Measurements from ENCODE around the gene PPFIA3.

The PPFIA3 gene

GRCh38 chr19:49074869-49075268, 44.5 kb upstream of the PPFIA3 start:
- peak; percentile 64 for TF ChIP-seq RAD21 (IDR thresholded peaks at IDR 0.05; ENCODE audit: low read depth)

GRCh38 chr19:49080392-49080791, 39.0 kb upstream of the PPFIA3 start:
- TF ChIP-seq CREB1 (IDR thresholded peaks at IDR 0.05; ENCODE audit: low read depth) = no peak
- TF ChIP-seq MAX (IDR thresholded peaks at IDR 0.05) = no peak
- TF ChIP-seq FOXM1 (IDR thresholded peaks at IDR 0.05; ENCODE audit: borderline replicate concordance, low read depth) = no peak
- no peak for TF ChIP-seq YY1 (IDR thresholded peaks at IDR 0.05; ENCODE audit: low read depth)
- no peak for TF ChIP-seq RAD21 (IDR thresholded peaks at IDR 0.05; ENCODE audit: low read depth)
- no peak for TF ChIP-seq ZBTB7A (IDR thresholded peaks at IDR 0.05; ENCODE audit: low read depth)
- TF ChIP-seq, protein P1, sequence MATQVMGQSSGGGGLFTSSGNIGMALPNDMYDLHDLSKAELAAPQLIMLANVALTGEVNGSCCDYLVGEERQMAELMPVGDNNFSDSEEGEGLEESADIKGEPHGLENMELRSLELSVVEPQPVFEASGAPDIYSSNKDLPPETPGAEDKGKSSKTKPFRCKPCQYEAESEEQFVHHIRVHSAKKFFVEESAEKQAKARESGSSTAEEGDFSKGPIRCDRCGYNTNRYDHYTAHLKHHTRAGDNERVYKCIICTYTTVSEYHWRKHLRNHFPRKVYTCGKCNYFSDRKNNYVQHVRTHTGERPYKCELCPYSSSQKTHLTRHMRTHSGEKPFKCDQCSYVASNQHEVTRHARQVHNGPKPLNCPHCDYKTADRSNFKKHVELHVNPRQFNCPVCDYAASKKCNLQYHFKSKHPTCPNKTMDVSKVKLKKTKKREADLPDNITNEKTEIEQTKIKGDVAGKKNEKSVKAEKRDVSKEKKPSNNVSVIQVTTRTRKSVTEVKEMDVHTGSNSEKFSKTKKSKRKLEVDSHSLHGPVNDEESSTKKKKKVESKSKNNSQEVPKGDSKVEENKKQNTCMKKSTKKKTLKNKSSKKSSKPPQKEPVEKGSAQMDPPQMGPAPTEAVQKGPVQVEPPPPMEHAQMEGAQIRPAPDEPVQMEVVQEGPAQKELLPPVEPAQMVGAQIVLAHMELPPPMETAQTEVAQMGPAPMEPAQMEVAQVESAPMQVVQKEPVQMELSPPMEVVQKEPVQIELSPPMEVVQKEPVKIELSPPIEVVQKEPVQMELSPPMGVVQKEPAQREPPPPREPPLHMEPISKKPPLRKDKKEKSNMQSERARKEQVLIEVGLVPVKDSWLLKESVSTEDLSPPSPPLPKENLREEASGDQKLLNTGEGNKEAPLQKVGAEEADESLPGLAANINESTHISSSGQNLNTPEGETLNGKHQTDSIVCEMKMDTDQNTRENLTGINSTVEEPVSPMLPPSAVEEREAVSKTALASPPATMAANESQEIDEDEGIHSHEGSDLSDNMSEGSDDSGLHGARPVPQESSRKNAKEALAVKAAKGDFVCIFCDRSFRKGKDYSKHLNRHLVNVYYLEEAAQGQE (IDR thresholded peaks at IDR 0.05; ENCODE audit: low read depth) = no peak
- no peak for TF ChIP-seq EP300 (IDR thresholded peaks at IDR 0.05; ENCODE audit: borderline replicate concordance)
- TF ChIP-seq NFIC (IDR thresholded peaks at IDR 0.05) = no peak
- no peak for TF ChIP-seq EGR1 (IDR thresholded peaks at IDR 0.05)
- no peak for TF ChIP-seq TEAD4 (IDR thresholded peaks at IDR 0.05)
- TF ChIP-seq, protein P2, sequence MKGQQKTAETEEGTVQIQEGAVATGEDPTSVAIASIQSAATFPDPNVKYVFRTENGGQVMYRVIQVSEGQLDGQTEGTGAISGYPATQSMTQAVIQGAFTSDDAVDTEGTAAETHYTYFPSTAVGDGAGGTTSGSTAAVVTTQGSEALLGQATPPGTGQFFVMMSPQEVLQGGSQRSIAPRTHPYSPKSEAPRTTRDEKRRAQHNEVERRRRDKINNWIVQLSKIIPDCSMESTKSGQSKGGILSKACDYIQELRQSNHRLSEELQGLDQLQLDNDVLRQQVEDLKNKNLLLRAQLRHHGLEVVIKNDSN (IDR thresholded peaks at IDR 0.05) = no peak
- no peak for TF ChIP-seq TAF1 (IDR thresholded peaks at IDR 0.05; ENCODE audit: low read depth)
- no peak for TF ChIP-seq TCF12 (IDR thresholded peaks at IDR 0.05; ENCODE audit: low read depth)
- TF ChIP-seq CEBPB (IDR thresholded peaks at IDR 0.05) = no peak

DNA sequence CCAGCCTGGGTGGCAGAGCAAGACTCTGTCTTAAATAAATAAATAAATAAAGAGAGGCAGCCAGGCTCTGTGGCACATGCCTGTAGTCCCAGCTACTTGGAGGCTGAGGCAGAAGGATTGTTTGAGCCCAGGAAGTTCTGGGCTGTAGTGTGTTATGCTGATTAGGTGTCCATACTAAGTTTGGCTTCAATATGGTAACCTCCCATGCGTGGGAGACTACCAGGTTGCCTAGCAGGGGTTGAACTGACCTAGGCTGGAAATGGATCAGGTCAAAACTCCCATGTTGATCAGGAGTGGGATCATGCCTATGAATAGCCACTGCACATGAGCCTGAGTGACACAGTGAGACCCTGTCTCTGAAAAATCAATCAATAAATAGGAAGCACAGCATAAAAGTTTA, 38.1 kb upstream of the PPFIA3 start:
- TF ChIP-seq EGR1 (IDR thresholded peaks at IDR 0.05) (no peak), CREB1 (IDR thresholded peaks at IDR 0.05; ENCODE audit: low read depth) (no peak), NFIC (IDR thresholded peaks at IDR 0.05) (no peak)

GRCh38 chr19:49084206-49085019, 34.9 kb upstream of the PPFIA3 start:
- TF ChIP-seq EP300 (IDR thresholded peaks at IDR 0.05; ENCODE audit: borderline replicate concordance) = no peak
- TF ChIP-seq MAX (IDR thresholded peaks at IDR 0.05) = no peak
- TF ChIP-seq, protein P1 (IDR thresholded peaks at IDR 0.05; ENCODE audit: low read depth) = no peak
- no peak for TF ChIP-seq TEAD4 (IDR thresholded peaks at IDR 0.05)
- no peak for TF ChIP-seq EGR1 (IDR thresholded peaks at IDR 0.05)
- TF ChIP-seq CEBPB (IDR thresholded peaks at IDR 0.05) = no peak
- TF ChIP-seq, protein P2 (IDR thresholded peaks at IDR 0.05) = no peak
- TF ChIP-seq TCF12 (IDR thresholded peaks at IDR 0.05; ENCODE audit: low read depth) = no peak
- no peak for TF ChIP-seq CREB1 (IDR thresholded peaks at IDR 0.05; ENCODE audit: low read depth)
- TF ChIP-seq NFIC (IDR thresholded peaks at IDR 0.05) = no peak
- TF ChIP-seq YY1 (IDR thresholded peaks at IDR 0.05; ENCODE audit: low read depth) = no peak

DNA sequence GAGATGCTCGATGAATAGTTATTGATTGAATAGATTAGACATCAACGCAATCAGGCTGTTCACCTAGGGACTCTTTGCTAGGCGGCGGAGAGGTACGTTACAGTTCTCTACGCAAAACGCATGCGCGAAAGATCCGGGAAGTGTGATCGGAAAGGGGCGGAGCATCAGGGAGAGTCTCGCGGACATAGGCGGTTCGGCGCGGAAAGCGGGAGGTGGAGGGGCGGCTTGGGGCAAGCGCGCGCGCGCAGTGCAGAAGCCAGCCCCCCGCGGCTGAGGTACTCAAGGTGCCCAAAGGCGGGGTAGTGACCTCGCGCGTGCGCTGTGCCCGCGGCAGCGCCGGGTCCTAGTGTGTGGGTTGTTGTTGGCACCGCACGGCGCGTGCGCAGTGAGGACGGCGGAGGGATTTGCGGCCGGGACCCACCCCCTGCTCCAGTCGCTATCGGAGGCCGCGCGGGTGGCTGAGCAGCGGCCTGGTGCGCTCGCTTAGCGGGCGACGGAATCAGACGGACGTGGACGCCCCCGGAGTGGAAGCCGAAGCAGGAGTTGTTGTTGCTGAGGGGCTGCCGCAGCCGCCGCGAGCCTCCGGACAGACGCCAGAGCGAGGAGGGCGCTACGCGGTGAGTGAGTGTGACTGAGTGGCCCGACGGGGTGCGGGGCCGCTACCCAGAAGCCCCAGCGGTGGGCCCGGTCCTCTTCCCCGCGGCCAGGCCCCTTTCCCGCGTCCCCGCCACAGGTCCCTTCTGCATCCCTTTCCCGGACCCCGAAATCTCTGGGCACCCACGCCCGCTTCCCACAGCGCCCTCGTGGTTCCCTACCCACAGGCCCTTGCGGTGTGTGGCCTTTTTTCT, 34.1 kb upstream of the PPFIA3 start, which contains the start of gene SNRNP70:
TSS of gene SNRNP70 (plus strand) at position 432 of the 848 bp plus-strand sequence. CDS start 964 bp downstream, outside the sequence.
- TF ChIP-seq TEAD4 (IDR thresholded peaks at IDR 0.05) (0 out of 2 replicates have a peak, but pooled peaks have one; percentile 3), YY1 (IDR thresholded peaks at IDR 0.05; ENCODE audit: low read depth) (no peak), CEBPB (IDR thresholded peaks at IDR 0.05) (no peak), FOXM1 (IDR thresholded peaks at IDR 0.05; ENCODE audit: borderline replicate concordance, low read depth) (0 out of 2 replicates have a peak, but pooled peaks have one; percentile 51), EP300 (IDR thresholded peaks at IDR 0.05; ENCODE audit: borderline replicate concordance) (peak; percentile 15; the same call in 1 of the 2 replicates), NFIC (IDR thresholded peaks at IDR 0.05) (peak; percentile 91), RAD21 (IDR thresholded peaks at IDR 0.05; ENCODE audit: low read depth) (no peak), ZBTB7A (IDR thresholded peaks at IDR 0.05; ENCODE audit: low read depth) (0 out of 2 replicates have a peak, but pooled peaks have one; percentile 1), TCF12 (IDR thresholded peaks at IDR 0.05; ENCODE audit: low read depth) (peak; percentile 54), MAX (IDR thresholded peaks at IDR 0.05) (peak; percentile 84), TAF1 (IDR thresholded peaks at IDR 0.05; ENCODE audit: low read depth) (peak; percentile 99), CREB1 (IDR thresholded peaks at IDR 0.05; ENCODE audit: low read depth) (no peak), EGR1 (IDR thresholded peaks at IDR 0.05) (peak; percentile 82)
- TF ChIP-seq, protein P1 (IDR thresholded peaks at IDR 0.05; ENCODE audit: low read depth) = no peak
- TF ChIP-seq, protein P2 (IDR thresholded peaks at IDR 0.05) = 0 out of 2 replicates have a peak, but pooled peaks have one; percentile 20
